ENCODE results near the gene GIMAP2. TPM values are rescaled to one million over a fixed set of nuclear protein-coding genes. Genes with fewer than 3 reads are reported as not detected.

GIMAP2 gene
- total and polyA plus RNA-seq, 2 of the 4 experiments (the other 2 are of a cell fraction): under 0.01 TPM; not detected in 1

DNA sequence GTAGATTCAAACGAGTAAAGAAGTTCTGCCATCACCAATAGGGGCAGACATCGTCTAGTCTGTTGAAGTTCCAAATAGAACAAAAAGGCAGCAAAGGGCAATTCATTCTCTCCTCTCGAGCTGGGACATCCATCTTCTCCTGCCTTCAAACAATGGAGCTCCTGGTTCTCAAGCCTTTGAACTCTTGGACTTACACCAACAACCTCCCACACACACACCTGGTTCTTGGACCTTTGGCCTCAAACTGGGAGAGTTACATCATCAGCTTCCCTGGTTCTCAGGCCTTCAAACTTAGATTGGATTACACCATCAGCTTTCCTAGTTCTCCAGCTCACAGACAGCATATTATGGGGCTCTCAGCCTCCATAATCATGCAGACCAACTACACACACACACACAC, 41.9 kb downstream of the GIMAP2 start:
- no CpG with 5 or more reads among the region's 3 CpGs for WGBS, 2 experiments (ENCODE audit: extremely low coverage in 2 of 2, insufficient read length in 1 of 2)
- intact Hi-C loops (cut with micrococcal nuclease): no loop called here
- Histone ChIP-seq H3K4me2 (ENCODE audit: low read depth, low read length) (no peak overlapping the region), H4K5ac (ENCODE audit: low read depth, low read length) (no peak overlapping the region), H3K4ac (ENCODE audit: low read depth, low read length) (no peak overlapping the region), H3K14ac (replicated peaks; ENCODE audit: low read depth, low read length) (no peak overlapping the region), H3K23ac (ENCODE audit: low read depth, low read length) (no peak overlapping the region), H2BK20ac (ENCODE audit: low read depth, low read length) (no peak overlapping the region), H3K27ac (ENCODE audit: insufficient read depth, low read length) (no peak overlapping the region), H2AFZ (replicated peaks; ENCODE audit: low read length, poor library complexity) (no peak overlapping the region), H2BK15ac (ENCODE audit: low read depth, low read length) (no peak overlapping the region), H3K27me3 (ENCODE audit: control insufficient read depth, insufficient read depth, low read length) (no peaks in the 10 kb centered on the region), H3K18ac (ENCODE audit: low read depth, low read length) (no peak overlapping the region), H2BK5ac (ENCODE audit: low read depth, low read length, poor library complexity, severe bottlenecking) (no peak overlapping the region), H4K91ac (ENCODE audit: insufficient read depth, low read depth, low read length) (no peak overlapping the region), H2BK120ac (ENCODE audit: low read depth, low read length) (no peak overlapping the region), H3K36me3 (ENCODE audit: control insufficient read depth, insufficient read depth, low read length) (no peaks in the 10 kb centered on the region), H3K9me1 (ENCODE audit: insufficient read depth, low read length) (no peaks in the 10 kb centered on the region), H2AK5ac (ENCODE audit: low read depth, low read length) (no peak overlapping the region), H2AK9ac (replicated peaks; ENCODE audit: low read depth, low read length, poor library complexity) (no peak overlapping the region), H3K9ac (ENCODE audit: low read depth, low read length) (no peak overlapping the region), H3K9me3 (ENCODE audit: control insufficient read depth, insufficient read depth, low read length) (no peaks in the 10 kb centered on the region), H3K56ac (ENCODE audit: extremely low read depth, insufficient read depth, low read length) (no peak overlapping the region), H3K79me1 (ENCODE audit: low read depth in 1 of 2, low read length in 2 of 2) (no peaks in the 10 kb centered on the region), H4K8ac (ENCODE audit: low read depth in 2 of 2, low read length in 2 of 2) (no peak overlapping the region), H3K4me3 (ENCODE audit: insufficient read depth, low read depth, low read length) (no peak overlapping the region), H4K20me1 (ENCODE audit: insufficient read depth, low read length) (no peaks in the 10 kb centered on the region), H3K4me1 (ENCODE audit: control insufficient read depth, insufficient read depth, low read length) (no peaks in the 10 kb centered on the region)
- dilution Hi-C loops (cut with HindIII; ENCODE audit: low sequenced_read_pairs, unreplicated experiment): no loop called here
- no peak for ATAC-seq (ENCODE audit: low read depth)
- POLR2A ChIA-PET (ENCODE audit: unreplicated experiment): no interaction called here
- no peak for TF ChIP-seq RCOR1 (IDR thresholded peaks at IDR 0.05; ENCODE audit: insufficient replicate concordance, low read length)
- TF ChIP-seq, protein P1, sequence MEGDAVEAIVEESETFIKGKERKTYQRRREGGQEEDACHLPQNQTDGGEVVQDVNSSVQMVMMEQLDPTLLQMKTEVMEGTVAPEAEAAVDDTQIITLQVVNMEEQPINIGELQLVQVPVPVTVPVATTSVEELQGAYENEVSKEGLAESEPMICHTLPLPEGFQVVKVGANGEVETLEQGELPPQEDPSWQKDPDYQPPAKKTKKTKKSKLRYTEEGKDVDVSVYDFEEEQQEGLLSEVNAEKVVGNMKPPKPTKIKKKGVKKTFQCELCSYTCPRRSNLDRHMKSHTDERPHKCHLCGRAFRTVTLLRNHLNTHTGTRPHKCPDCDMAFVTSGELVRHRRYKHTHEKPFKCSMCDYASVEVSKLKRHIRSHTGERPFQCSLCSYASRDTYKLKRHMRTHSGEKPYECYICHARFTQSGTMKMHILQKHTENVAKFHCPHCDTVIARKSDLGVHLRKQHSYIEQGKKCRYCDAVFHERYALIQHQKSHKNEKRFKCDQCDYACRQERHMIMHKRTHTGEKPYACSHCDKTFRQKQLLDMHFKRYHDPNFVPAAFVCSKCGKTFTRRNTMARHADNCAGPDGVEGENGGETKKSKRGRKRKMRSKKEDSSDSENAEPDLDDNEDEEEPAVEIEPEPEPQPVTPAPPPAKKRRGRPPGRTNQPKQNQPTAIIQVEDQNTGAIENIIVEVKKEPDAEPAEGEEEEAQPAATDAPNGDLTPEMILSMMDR (conservative IDR thresholded peaks at IDR 0.05; ENCODE audit: low read depth, low read length): no peak
- TF ChIP-seq MXI1 (IDR thresholded peaks at IDR 0.05; ENCODE audit: borderline replicate concordance, low read depth, low read length): no peak
- TF ChIP-seq FOS (IDR thresholded peaks at IDR 0.05; ENCODE audit: low read depth, low read length): no peak
- TF ChIP-seq, protein P2, sequence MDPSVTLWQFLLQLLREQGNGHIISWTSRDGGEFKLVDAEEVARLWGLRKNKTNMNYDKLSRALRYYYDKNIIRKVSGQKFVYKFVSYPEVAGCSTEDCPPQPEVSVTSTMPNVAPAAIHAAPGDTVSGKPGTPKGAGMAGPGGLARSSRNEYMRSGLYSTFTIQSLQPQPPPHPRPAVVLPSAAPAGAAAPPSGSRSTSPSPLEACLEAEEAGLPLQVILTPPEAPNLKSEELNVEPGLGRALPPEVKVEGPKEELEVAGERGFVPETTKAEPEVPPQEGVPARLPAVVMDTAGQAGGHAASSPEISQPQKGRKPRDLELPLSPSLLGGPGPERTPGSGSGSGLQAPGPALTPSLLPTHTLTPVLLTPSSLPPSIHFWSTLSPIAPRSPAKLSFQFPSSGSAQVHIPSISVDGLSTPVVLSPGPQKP (IDR thresholded peaks at IDR 0.05; ENCODE audit: borderline replicate concordance, low read depth, low read length): no peak
- TF ChIP-seq POLR2A (IDR thresholded peaks at IDR 0.05; ENCODE audit: low read depth, low read length): no peak
- TF ChIP-seq NFE2L2 (IDR thresholded peaks at IDR 0.05; ENCODE audit: low read depth, low read length): no peak
- no peak for TF ChIP-seq RFX5 (IDR thresholded peaks at IDR 0.05; ENCODE audit: low read depth, low read length)
- TF ChIP-seq MAFK (IDR thresholded peaks at IDR 0.05; ENCODE audit: low read depth, low read length): no peak
- no peak for TF ChIP-seq RAD21 (IDR thresholded peaks at IDR 0.05; ENCODE audit: low read length)
- no peak for TF ChIP-seq SMC3 (IDR thresholded peaks at IDR 0.05; ENCODE audit: low read depth, low read length)
- TF ChIP-seq BHLHE40 (IDR thresholded peaks at IDR 0.05; ENCODE audit: low read depth, low read length): no peak
- no peak for TF ChIP-seq CHD1 (IDR thresholded peaks at IDR 0.05; ENCODE audit: low read depth, low read length)
- TF ChIP-seq MAZ (IDR thresholded peaks at IDR 0.05; ENCODE audit: borderline replicate concordance, low read depth, low read length): no peak
- TF ChIP-seq, protein P3, sequence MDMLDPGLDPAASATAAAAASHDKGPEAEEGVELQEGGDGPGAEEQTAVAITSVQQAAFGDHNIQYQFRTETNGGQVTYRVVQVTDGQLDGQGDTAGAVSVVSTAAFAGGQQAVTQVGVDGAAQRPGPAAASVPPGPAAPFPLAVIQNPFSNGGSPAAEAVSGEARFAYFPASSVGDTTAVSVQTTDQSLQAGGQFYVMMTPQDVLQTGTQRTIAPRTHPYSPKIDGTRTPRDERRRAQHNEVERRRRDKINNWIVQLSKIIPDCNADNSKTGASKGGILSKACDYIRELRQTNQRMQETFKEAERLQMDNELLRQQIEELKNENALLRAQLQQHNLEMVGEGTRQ (IDR thresholded peaks at IDR 0.05; ENCODE audit: low read depth, low read length): no peak
- TF ChIP-seq CEBPB (IDR thresholded peaks at IDR 0.05; ENCODE audit: low read depth, low read length): no peak
- in situ Hi-C loops (cut with MboI; ENCODE audit: low sequenced_read_pairs): loop anchor here (25.0 kb wide), 1 partner anchor 415 kb away; the partner anchor contains the start of genes ACTR3C and LRRC61
- CTCF ChIA-PET: no interaction called here
- no TSS peak for BruUV-seq (replicated peaks)
- DNase-seq: no peak
